ENCODE results near the gene SLC25A44. TPM values are rescaled to one million over a fixed set of nuclear protein-coding genes. Genes with fewer than 3 reads are reported as not detected.

Gene SLC25A44
- total and polyA plus RNA-seq, 11 donors, result 5.8 to 29.3 (median 20.5) TPM

GRCh38 chr1:156198831-156199349, 5.0 kb downstream of the SLC25A44 start:
- Histone ChIP-seq H3K4me1 (peaks cover 0 to 71% (median 41%) of the 10 kb centered on the region in 12 donors), H3K9me3 (no peaks in the 10 kb centered on the region), H3K4me3 (no peak overlapping the region), H3K36me3 (peaks cover 0 to 62% (median 34%) of the 10 kb centered on the region in 9 donors), H3K27ac (no peak overlapping the region), H3K27me3 (no peaks in the 10 kb centered on the region)
- intact Hi-C loops (cut with DNase I), result loop anchor here in 1 of 10 donors (5.0 kb wide), 1 partner anchor 42 kb away; no protein-coding TSS in a partner anchor
- WGBS, 4 donors, result 82 to 89% (median 86%) methylated on average over 5 of the region's 5 CpGs
- DNase-seq (no peak), ATAC-seq (no peak)
- no peak for TF ChIP-seq POLR2A (IDR thresholded peaks at IDR 0.05)
- TF ChIP-seq, protein P1, sequence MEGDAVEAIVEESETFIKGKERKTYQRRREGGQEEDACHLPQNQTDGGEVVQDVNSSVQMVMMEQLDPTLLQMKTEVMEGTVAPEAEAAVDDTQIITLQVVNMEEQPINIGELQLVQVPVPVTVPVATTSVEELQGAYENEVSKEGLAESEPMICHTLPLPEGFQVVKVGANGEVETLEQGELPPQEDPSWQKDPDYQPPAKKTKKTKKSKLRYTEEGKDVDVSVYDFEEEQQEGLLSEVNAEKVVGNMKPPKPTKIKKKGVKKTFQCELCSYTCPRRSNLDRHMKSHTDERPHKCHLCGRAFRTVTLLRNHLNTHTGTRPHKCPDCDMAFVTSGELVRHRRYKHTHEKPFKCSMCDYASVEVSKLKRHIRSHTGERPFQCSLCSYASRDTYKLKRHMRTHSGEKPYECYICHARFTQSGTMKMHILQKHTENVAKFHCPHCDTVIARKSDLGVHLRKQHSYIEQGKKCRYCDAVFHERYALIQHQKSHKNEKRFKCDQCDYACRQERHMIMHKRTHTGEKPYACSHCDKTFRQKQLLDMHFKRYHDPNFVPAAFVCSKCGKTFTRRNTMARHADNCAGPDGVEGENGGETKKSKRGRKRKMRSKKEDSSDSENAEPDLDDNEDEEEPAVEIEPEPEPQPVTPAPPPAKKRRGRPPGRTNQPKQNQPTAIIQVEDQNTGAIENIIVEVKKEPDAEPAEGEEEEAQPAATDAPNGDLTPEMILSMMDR (IDR thresholded peaks at IDR 0.05), result no peak

- peaks cover 0 to 70% (median 38%) of the 10 kb centered on the region in 9 donors for H3K36me3 ChIP-seq
- no peak for ATAC-seq
- DNase-seq, result no peak
- H3K27ac ChIP-seq, result no peak overlapping the region
- TF ChIP-seq POLR2A (IDR thresholded peaks at IDR 0.05), result no peak
- TF ChIP-seq, protein P1 (IDR thresholded peaks at IDR 0.05), result no peak
- intact Hi-C loops (cut with DNase I), result no loop called here
- no peaks in the 10 kb centered on the region for H3K9me3 ChIP-seq
- H3K4me1 ChIP-seq, result peaks cover 0 to 66% (median 33%) of the 10 kb centered on the region in 12 donors
- H3K27me3 ChIP-seq, result no peaks in the 10 kb centered on the region
- 90 to 94% (median 93%) methylated on average over 8 of the region's 8 CpGs for WGBS, 4 donors
- no peak overlapping the region for H3K4me3 ChIP-seq
Measured at GRCh38 chr1:156200044-156200443, 6.1 kb downstream of the SLC25A44 start.

GRCh38 chr1:156203331-156203730, 9.4 kb downstream of the SLC25A44 start:
- DNase-seq (no peak), ATAC-seq (peak in 3 of 4 donors; percentile 76 to 83 (median 81))
- Histone ChIP-seq H3K27ac (peak overlapping the region in 6 of 12 donors; percentile 25 to 69 (median 46)), H3K4me1 (peaks cover 0 to 39% (median 16%) of the 10 kb centered on the region in 12 donors), H3K36me3 (peaks cover 0 to 76% (median 53%) of the 10 kb centered on the region in 9 donors), H3K4me3 (no peak overlapping the region), H3K9me3 (no peaks in the 10 kb centered on the region), H3K27me3 (no peaks in the 10 kb centered on the region)
- intact Hi-C loops (cut with DNase I), result no loop called here
- no peak for TF ChIP-seq POLR2A (IDR thresholded peaks at IDR 0.05)
- TF ChIP-seq, protein P1 (IDR thresholded peaks at IDR 0.05), result no peak

- intact Hi-C loops (cut with DNase I), result no loop called here
- H3K27ac ChIP-seq, result peak overlapping the region in 1 of 12 donors; percentile 39
- DNase-seq (no peak), ATAC-seq (no peak)
- no peak for TF ChIP-seq POLR2A (IDR thresholded peaks at IDR 0.05)
- TF ChIP-seq, protein P1 (IDR thresholded peaks at IDR 0.05), result no peak
- no peaks in the 10 kb centered on the region for H3K27me3 ChIP-seq
- H3K4me1 ChIP-seq, result peaks cover 0 to 32% (median 16%) of the 10 kb centered on the region in 12 donors
- peaks cover 0 to 87% (median 66%) of the 10 kb centered on the region in 9 donors for H3K36me3 ChIP-seq
- no peaks in the 10 kb centered on the region for H3K9me3 ChIP-seq
- WGBS, 4 donors, result 94 to 99% (median 95%) methylated on average over 3 of the region's 3 CpGs
- no peak overlapping the region for H3K4me3 ChIP-seq
Measured at GRCh38 chr1:156204686-156205085, 10.8 kb downstream of the SLC25A44 start.

Data from heart left ventricle (tissue), 16 donors.